RWPE2 (cell line): Measurements from ENCODE around the gene PRPF18.

Experiments
- ATAC-seq: fragments of 200-7000 bp; cut with Tn5 transposase; 3 replicates; pipeline ENCODE4 v1.9.1; 2021; ENCODE audit warnings: low read depth
- DNase-seq: peaks from one replicate; pipeline ENCODE4 v3.0.0-alpha.2; 2020; ENCODE audit warnings: low spot score
- H3K27ac ChIP-seq: fragments of 450-650 bp; 2 replicates; pipeline ENCODE4 v1.5.1; 2017; ENCODE audit warnings: mild to moderate bottlenecking; ENCODE audit not compliant: poor library complexity, severe bottlenecking
- H3K27me3 ChIP-seq: fragments of 250-450 bp; sonication (Bioruptor Pico); 2 replicates; pipeline ENCODE4 v1.5.1; 2021; ENCODE audit warnings: mild to moderate bottlenecking, moderate library complexity; ENCODE audit not compliant: insufficient read depth, poor library complexity, severe bottlenecking
- H3K36me3 ChIP-seq: fragments of 250-450 bp; sonication (Bioruptor Pico); 2 replicates; pipeline ENCODE4 v1.5.1; 2020; ENCODE audit warnings: low read depth, mild to moderate bottlenecking, moderate library complexity
- H3K4me1 ChIP-seq: fragments of 250-450 bp; sonication (Bioruptor Pico); 2 replicates; pipeline ENCODE4 v1.5.1; 2021; ENCODE audit warnings: mild to moderate bottlenecking, moderate library complexity; ENCODE audit not compliant: insufficient read depth, poor library complexity, severe bottlenecking
- H3K4me3 ChIP-seq: fragments of 250-450 bp; sonication (Bioruptor Pico); 2 replicates; pipeline ENCODE4 v1.5.1; 2021; ENCODE audit warnings: mild to moderate bottlenecking, moderate library complexity; ENCODE audit not compliant: severe bottlenecking
- H3K9me3 ChIP-seq: fragments of 250-450 bp; sonication (Bioruptor Pico); 2 replicates; pipeline ENCODE4 v1.5.1; 2021; ENCODE audit warnings: mild to moderate bottlenecking, moderate library complexity; ENCODE audit not compliant: severe bottlenecking
- CTCF ChIP-seq: fragments of 450-650 bp; IDR thresholded peaks from one replicate; pipeline ENCODE4 v1.5.1; 2017; ENCODE audit warnings: mild to moderate bottlenecking, moderate library complexity; ENCODE audit not compliant: poor library complexity, severe bottlenecking

The PRPF18 gene

GRCh38 chr10:13658264-13658663 lies 71.5 kb downstream of the PRPF18 start:
- DNase-seq: no peak
- no peak overlapping the region for H3K27ac ChIP-seq

GRCh38 chr10:13658871-13659685 lies 72.3 kb downstream of the PRPF18 start:
- Histone ChIP-seq H3K4me1 (peaks cover 12% of the 10 kb centered on the region), H3K27ac (no peak overlapping the region), H3K4me3 (no peak overlapping the region), H3K9me3 (no peaks in the 10 kb centered on the region), H3K27me3 (no peaks in the 10 kb centered on the region), H3K36me3 (0 out of 2 replicates have a peak, but pooled peaks cover 3% of the 10 kb centered on the region)
- DNase-seq (no peak), ATAC-seq (no peak)
- no peak for TF ChIP-seq CTCF

More at GRCh38 chr10:13658264-13658663, 71.5 kb downstream of the PRPF18 start:
- 0 out of 2 replicates have a peak, but pooled peaks cover 3% of the 10 kb centered on the region for H3K36me3 ChIP-seq
- no peaks in the 10 kb centered on the region for H3K27me3 ChIP-seq
- peaks cover 12% of the 10 kb centered on the region for H3K4me1 ChIP-seq
- H3K4me3 ChIP-seq: no peak overlapping the region
- no peaks in the 10 kb centered on the region for H3K9me3 ChIP-seq
- no peak for ATAC-seq
- no peak for TF ChIP-seq CTCF

GRCh38 chr10:13659887-13660550 lies 73.3 kb downstream of the PRPF18 start:
- H3K36me3 ChIP-seq: peaks cover 3% of the 10 kb centered on the region; the same call in 1 of the 2 replicates
- no peaks in the 10 kb centered on the region for H3K9me3 ChIP-seq
- H3K4me3 ChIP-seq: no peak overlapping the region
- no peak for DNase-seq
- H3K27ac ChIP-seq: peak overlapping the region; percentile 51
- no peaks in the 10 kb centered on the region for H3K27me3 ChIP-seq
- H3K4me1 ChIP-seq: peaks cover 12% of the 10 kb centered on the region
- peak; percentile 43 for ATAC-seq
- TF ChIP-seq CTCF: peak; percentile 93

GRCh38 chr10:13660551-13660920 lies 73.8 kb downstream of the PRPF18 start:
- no peaks in the 10 kb centered on the region for H3K9me3 ChIP-seq
- peaks cover 9% of the 10 kb centered on the region; the same call in 1 of the 2 replicates for H3K36me3 ChIP-seq
- H3K27me3 ChIP-seq: no peaks in the 10 kb centered on the region
- TF ChIP-seq CTCF: no peak
- peak overlapping the region; percentile 51 for H3K27ac ChIP-seq
- no peak overlapping the region for H3K4me3 ChIP-seq
- DNase-seq (peak; percentile 76), ATAC-seq (peak; percentile 81)
- peaks cover 12% of the 10 kb centered on the region for H3K4me1 ChIP-seq
